HepG2 (cell line): ENCODE data around the gene FCGR3A. TPM values are rescaled to one million over a fixed set of nuclear protein-coding genes. Genes with fewer than 3 reads are reported as not detected.
A peak's percentile ranks its signal among the peaks of the same experiment; 100 is the strongest.

Experiments used
- BCL6 ChIP-seq: IDR thresholded peaks from 2 replicates; pipeline ENCODE4 v1.6.1; 2016; ENCODE audit warnings: missing genetic modification reagents, missing compliant biosample characterization
- DR1 ChIP-seq: sonication (generic); formaldehyde crosslinking; IDR thresholded peaks from 2 replicates; pipeline ENCODE4 v1.8.0; 2021; ENCODE audit warnings: mild to moderate bottlenecking, missing genetic modification reagents, inconsistent platforms
- FOXK1 ChIP-seq: sonication (generic); formaldehyde crosslinking; IDR thresholded peaks from 2 replicates; pipeline ENCODE4 v1.4.0; 2020; ENCODE audit warnings: low read depth, missing genetic modification reagents, borderline replicate concordance
- GABPB1 ChIP-seq: IDR thresholded peaks from 2 replicates; pipeline ENCODE4 v1.6.1; 2016; ENCODE audit warnings: mild to moderate bottlenecking, missing genetic modification reagents, moderate library complexity, missing compliant biosample characterization
- GFI1 ChIP-seq: sonication (generic); formaldehyde crosslinking; IDR thresholded peaks from 2 replicates; pipeline ENCODE4 v1.5.0; 2020; ENCODE audit warnings: missing genetic modification reagents, mild to moderate bottlenecking, borderline replicate concordance
- HIVEP1 ChIP-seq: sonication (generic); formaldehyde crosslinking; IDR thresholded peaks from 2 replicates; pipeline ENCODE4 v1.4.0; 2020; ENCODE audit warnings: mild to moderate bottlenecking, missing genetic modification reagents
- MAZ ChIP-seq, 2 experiments: sonication (generic) in 1 of 2; formaldehyde crosslinking in 1 of 2; IDR thresholded peaks; 2 replicates each; pipeline versions ENCODE4 v1.5.0 to v1.6.1; 2012 to 2020; ENCODE audit warnings: low read depth in 2 of 2, mild to moderate bottlenecking in 2 of 2, borderline replicate concordance in 1 of 2, improper control_type of control experiment in 1 of 2, low read length in 1 of 2, missing genetic modification reagents in 1 of 2, moderate library complexity in 1 of 2
- NFRKB ChIP-seq: fragments of 450-650 bp; IDR thresholded peaks from 2 replicates; pipeline ENCODE4 v1.6.1; 2017
- NR2C2 ChIP-seq: sonication (generic); formaldehyde crosslinking; IDR thresholded peaks from 2 replicates; pipeline ENCODE4 v1.4.0; 2020; ENCODE audit warnings: missing genetic modification reagents, mild to moderate bottlenecking, moderate library complexity, borderline replicate concordance
- PAWR ChIP-seq: sonication (generic); formaldehyde crosslinking; IDR thresholded peaks from 2 replicates; pipeline ENCODE4 v1.4.0; 2020; ENCODE audit warnings: missing genetic modification reagents, mild to moderate bottlenecking, borderline replicate concordance
- PLRG1 ChIP-seq: fragments of 450-650 bp; conservative IDR thresholded peaks from 2 replicates; pipeline ENCODE4 v1.6.1; 2016
- ZNF235 ChIP-seq: sonication (generic); formaldehyde crosslinking; IDR thresholded peaks from 2 replicates; pipeline ENCODE4 v1.8.1; 2023; ENCODE audit warnings: mild to moderate bottlenecking, missing genetic modification reagents, borderline replicate concordance
- ZNF567 ChIP-seq: sonication (generic); formaldehyde crosslinking; IDR thresholded peaks from 2 replicates; pipeline ENCODE4 v1.8.1; 2023; ENCODE audit warnings: mild to moderate bottlenecking, missing genetic modification reagents, borderline replicate concordance
- ZSCAN31 ChIP-seq: sonication (generic); formaldehyde crosslinking; IDR thresholded peaks from 2 replicates; pipeline ENCODE4 v1.5.0; 2020; ENCODE audit warnings: low read depth, mild to moderate bottlenecking, missing genetic modification reagents
- ZSCAN5A ChIP-seq: sonication (generic); formaldehyde crosslinking; IDR thresholded peaks from 2 replicates; pipeline ENCODE4 v1.8.0; 2022; ENCODE audit warnings: mild to moderate bottlenecking, missing genetic modification reagents, borderline replicate concordance
- polyA plus RNA-seq, 8 experiments: library from polyadenylated mRNA; depleted of rRNA in 3 of 8; stranded (reverse) in 7 of 8; unstranded in 1 of 8; fragments of >200 nt; fragmentation: Illumina TruSeq in 4 of 8; extraction: Trizol in 4 of 8; gene quantifications; 2 replicates each; pipeline versions ENCODE4 v1.2.1 to v1.2.3, GENCODE V29; 2011 to 2016; ENCODE audit warnings: low read depth in 4 of 8, missing spikeins in 1 of 8, mixed read lengths in 1 of 8; ENCODE audit not compliant: insufficient read depth in 1 of 8
- total RNA-seq, 5 experiments: library from RNA; depleted of rRNA; stranded (reverse); fragments of >200 nt; fragmentation: Illumina TruSeq; extraction: Trizol; gene quantifications; 2 replicates each; pipeline ENCODE4 v1.2.3, GENCODE V29; 2016; ENCODE audit warnings: low read depth in 1 of 5
- TF ChIP-seq, protein P1 (sequence below), 2 experiments: sonication (generic) in 1 of 2; formaldehyde crosslinking in 1 of 2; IDR thresholded peaks; 2 replicates each; pipeline versions ENCODE4 v1.4.0 to v1.6.1; 2018 to 2020; ENCODE audit warnings: missing genetic modification reagents in 2 of 2, borderline replicate concordance in 1 of 2, low read depth in 1 of 2, mild to moderate bottlenecking in 1 of 2, missing biosample characterization in 1 of 2
- TF ChIP-seq, protein P2 (sequence below): sonication (generic); formaldehyde crosslinking; IDR thresholded peaks from 2 replicates; pipeline ENCODE4 v1.5.0; 2020; ENCODE audit warnings: mild to moderate bottlenecking, missing genetic modification reagents
- TF ChIP-seq, protein P3 (sequence below): IDR thresholded peaks from 2 replicates; pipeline ENCODE4 v1.6.1; 2018; ENCODE audit warnings: missing genetic modification reagents, mild to moderate bottlenecking, missing compliant biosample characterization

Gene FCGR3A
- total and polyA plus RNA-seq, 2 of the 13 experiments (the other 11 are each of a cell fraction or from before 2014, with no cell fraction given): not detected

DNA sequence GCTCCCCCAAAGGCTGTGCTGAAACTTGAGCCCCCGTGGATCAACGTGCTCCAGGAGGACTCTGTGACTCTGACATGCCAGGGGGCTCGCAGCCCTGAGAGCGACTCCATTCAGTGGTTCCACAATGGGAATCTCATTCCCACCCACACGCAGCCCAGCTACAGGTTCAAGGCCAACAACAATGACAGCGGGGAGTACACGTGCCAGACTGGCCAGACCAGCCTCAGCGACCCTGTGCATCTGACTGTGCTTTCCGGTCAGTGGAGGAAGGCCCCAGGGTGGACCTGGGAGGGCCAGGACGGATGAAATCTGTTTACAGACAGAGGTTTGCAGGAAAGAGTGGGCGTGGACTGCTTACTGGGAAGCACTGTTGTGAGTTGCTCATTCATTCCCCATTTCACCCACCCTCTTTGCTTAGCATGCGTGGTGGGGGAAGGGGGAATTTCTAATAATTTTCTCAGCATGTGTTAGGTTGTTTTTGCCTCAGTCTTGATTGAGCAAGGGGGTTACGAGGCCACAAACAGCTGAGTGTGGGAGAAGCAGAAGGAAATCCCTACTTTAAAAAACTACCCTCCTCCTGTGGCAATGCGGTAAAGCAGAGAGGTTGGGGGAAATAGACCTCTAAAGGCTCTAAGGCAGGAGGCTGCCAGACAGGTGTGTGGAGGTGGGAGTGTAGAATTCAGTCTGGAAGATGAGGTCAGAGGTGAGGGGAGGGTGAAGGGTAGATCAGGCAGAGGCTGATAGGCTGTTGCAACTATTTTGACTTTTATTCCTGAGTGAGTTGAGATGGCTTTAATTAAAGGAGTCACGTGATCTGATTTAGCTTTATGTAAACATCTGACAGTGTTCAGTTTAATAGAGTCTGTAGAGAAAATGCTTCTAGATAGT lies 43.0 kb downstream of the FCGR3A start (continued):
- TF ChIP-seq DR1 (CRISPR knock-in tag): no peak
- 0 out of 2 replicates have a peak, but pooled peaks have one; percentile 17 for TF ChIP-seq HIVEP1 (CRISPR knock-in tag)
- TF ChIP-seq GFI1 (CRISPR knock-in tag): no peak
- TF ChIP-seq, protein P1, sequence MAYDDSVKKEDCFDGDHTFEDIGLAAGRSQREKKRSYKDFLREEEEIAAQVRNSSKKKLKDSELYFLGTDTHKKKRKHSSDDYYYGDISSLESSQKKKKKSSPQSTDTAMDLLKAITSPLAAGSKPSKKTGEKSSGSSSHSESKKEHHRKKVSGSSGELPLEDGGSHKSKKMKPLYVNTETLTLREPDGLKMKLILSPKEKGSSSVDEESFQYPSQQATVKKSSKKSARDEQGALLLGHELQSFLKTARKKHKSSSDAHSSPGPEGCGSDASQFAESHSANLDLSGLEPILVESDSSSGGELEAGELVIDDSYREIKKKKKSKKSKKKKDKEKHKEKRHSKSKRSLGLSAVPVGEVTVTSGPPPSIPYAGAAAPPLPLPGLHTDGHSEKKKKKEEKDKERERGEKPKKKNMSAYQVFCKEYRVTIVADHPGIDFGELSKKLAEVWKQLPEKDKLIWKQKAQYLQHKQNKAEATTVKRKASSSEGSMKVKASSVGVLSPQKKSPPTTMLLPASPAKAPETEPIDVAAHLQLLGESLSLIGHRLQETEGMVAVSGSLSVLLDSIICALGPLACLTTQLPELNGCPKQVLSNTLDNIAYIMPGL (CRISPR knock-in tag; IDR thresholded peaks at IDR 0.05; ENCODE audit: borderline replicate concordance in 1 of 2, low read depth in 1 of 2): peak in 1 of 2 experiments; percentile 28; a peak in 1 of 4 replicates
- TF ChIP-seq PLRG1: no peak
- no peak for TF ChIP-seq PAWR
- no peak for TF ChIP-seq ZNF235 (CRISPR knock-in tag)
- TF ChIP-seq GABPB1 (CRISPR knock-in tag): peak; percentile 77
- TF ChIP-seq BCL6: peak; percentile 43; the same call in 1 of the 2 replicates
- no peak for TF ChIP-seq ZNF567 (CRISPR knock-in tag)
- TF ChIP-seq, protein P2, sequence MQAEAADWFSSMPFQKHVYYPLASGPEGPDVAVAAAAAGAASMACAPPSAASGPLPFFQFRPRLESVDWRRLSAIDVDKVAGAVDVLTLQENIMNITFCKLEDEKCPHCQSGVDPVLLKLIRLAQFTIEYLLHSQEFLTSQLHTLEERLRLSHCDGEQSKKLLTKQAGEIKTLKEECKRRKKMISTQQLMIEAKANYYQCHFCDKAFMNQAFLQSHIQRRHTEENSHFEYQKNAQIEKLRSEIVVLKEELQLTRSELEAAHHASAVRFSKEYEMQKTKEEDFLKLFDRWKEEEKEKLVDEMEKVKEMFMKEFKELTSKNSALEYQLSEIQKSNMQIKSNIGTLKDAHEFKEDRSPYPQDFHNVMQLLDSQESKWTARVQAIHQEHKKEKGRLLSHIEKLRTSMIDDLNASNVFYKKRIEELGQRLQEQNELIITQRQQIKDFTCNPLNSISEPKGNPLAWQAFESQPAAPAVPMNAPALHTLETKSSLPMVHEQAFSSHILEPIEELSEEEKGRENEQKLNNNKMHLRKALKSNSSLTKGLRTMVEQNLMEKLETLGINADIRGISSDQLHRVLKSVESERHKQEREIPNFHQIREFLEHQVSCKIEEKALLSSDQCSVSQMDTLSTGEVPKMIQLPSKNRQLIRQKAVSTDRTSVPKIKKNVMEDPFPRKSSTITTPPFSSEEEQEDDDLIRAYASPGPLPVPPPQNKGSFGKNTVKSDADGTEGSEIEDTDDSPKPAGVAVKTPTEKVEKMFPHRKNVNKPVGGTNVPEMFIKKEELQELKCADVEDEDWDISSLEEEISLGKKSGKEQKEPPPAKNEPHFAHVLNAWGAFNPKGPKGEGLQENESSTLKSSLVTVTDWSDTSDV (CRISPR knock-in tag): no peak
- TF ChIP-seq FOXK1 (CRISPR knock-in tag): no peak
- no peak for TF ChIP-seq ZSCAN31 (CRISPR knock-in tag)
- TF ChIP-seq NR2C2 (CRISPR knock-in tag): peak; percentile 29; the same call in 1 of the 2 replicates
- no peak for TF ChIP-seq ZSCAN5A (CRISPR knock-in tag)
- no peak for TF ChIP-seq MAZ (IDR thresholded peaks at IDR 0.05; ENCODE audit: borderline replicate concordance, low read depth, low read length)
- TF ChIP-seq MAZ (CRISPR knock-in tag; IDR thresholded peaks at IDR 0.05; ENCODE audit: low read depth): no peak
- TF ChIP-seq, protein P3, sequence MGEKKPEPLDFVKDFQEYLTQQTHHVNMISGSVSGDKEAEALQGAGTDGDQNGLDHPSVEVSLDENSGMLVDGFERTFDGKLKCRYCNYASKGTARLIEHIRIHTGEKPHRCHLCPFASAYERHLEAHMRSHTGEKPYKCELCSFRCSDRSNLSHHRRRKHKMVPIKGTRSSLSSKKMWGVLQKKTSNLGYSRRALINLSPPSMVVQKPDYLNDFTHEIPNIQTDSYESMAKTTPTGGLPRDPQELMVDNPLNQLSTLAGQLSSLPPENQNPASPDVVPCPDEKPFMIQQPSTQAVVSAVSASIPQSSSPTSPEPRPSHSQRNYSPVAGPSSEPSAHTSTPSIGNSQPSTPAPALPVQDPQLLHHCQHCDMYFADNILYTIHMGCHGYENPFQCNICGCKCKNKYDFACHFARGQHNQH (CRISPR knock-in tag): peak; percentile 100
- no peak for TF ChIP-seq NFRKB
